Measurements from ENCODE around the gene C10orf88. TPM values are rescaled to one million over a fixed set of nuclear protein-coding genes. Genes with fewer than 3 reads are reported as not detected.

Gene C10orf88
- total and polyA plus RNA-seq, 9 of the 15 experiments (the other 6 are each of a cell fraction or from before 2014, with no cell fraction given) = 2.5 to 9.6 (median 7.5) TPM

DNA sequence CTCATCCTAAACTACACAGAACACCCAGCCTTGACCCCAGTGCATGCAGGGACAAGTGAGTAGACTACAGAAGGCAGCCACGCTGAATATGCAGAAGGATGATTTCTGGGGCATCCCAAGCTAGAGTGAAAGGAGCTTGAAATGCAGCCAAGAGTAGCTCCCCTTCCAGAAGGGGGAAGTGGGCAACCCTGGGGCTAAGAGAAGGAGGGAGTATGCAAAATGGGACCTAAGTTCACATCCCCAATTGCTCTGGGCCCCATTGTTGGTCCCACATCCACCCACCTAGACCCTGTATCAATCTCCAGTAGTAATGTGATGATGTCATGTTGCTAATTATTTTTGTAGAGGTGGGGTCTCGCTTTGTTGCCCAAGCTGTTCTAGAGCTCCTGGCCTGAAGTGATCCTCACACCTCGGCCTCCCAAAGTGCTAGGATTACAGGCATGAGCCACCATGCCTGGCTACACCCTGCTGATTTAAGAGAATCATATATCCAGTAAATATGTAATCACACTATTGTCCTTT is 20.6 kb upstream of the C10orf88 start:
- intact Hi-C loops (cut with micrococcal nuclease) (no loop called here), in situ Hi-C loops (cut with MboI) (no loop called here)
- Histone ChIP-seq H3K79me2 (ENCODE audit: control insufficient read depth, insufficient read depth, low read length) (no peaks in the 10 kb centered on the region), H3K9me3 (replicated peaks; ENCODE audit: control insufficient read depth, insufficient read depth, low read depth, low read length) (no peaks in the 10 kb centered on the region), H3K4me3 (no peak overlapping the region), H3K9ac (ENCODE audit: insufficient read depth in 1 of 2, low read depth in 2 of 2, low read length in 2 of 2) (no peak overlapping the region), H4K20me1 (replicated peaks; ENCODE audit: control insufficient read depth, insufficient read depth, low read length) (no peaks in the 10 kb centered on the region), H3K27ac (ENCODE audit: extremely low read depth, low read depth, low read length) (no peak overlapping the region), H3K4me1 (replicated peaks in 1 of 2; ENCODE audit: control insufficient read depth in 2 of 2, insufficient read depth in 2 of 2, low read length in 2 of 2) (peaks cover 0 to 5% of the 10 kb centered on the region in 2 experiments; a peak in 2 of 5 replicates), H3K4me2 (ENCODE audit: insufficient read depth, low read length) (no peak overlapping the region), H3K27me3 (ENCODE audit: control insufficient read depth in 2 of 2, insufficient read depth in 2 of 2, low read length in 2 of 2) (no peaks in the 10 kb centered on the region), H2AFZ (ENCODE audit: low read depth, low read length) (no peak overlapping the region), H3K36me3 (ENCODE audit: control insufficient read depth, insufficient read depth, low read length) (no peaks in the 10 kb centered on the region), H3K9me1 (ENCODE audit: control insufficient read depth, insufficient read depth, low read length) (no peaks in the 10 kb centered on the region)
- DNase-seq (ENCODE audit: extremely low read depth in 1 of 4, low spot score in 3 of 4) (no peak), FAIRE-seq (no peak), ATAC-seq (no peak)
- ChIA-PET CTCF (ENCODE audit: low intra/inter-chr PET ratio) (no interaction called here), POLR2A (no interaction called here)
- 59% methylated on average over 3 of the region's 3 CpGs for WGBS (ENCODE audit: insufficient coverage, low coverage, missing lambda C conversion rate)
- BruUV-seq (replicated peaks) = no TSS peak
- no peak for TF ChIP-seq ZSCAN32 (CRISPR knock-in tag; IDR thresholded peaks at IDR 0.05)
- no peak for TF ChIP-seq HSF4 (CRISPR knock-in tag; IDR thresholded peaks at IDR 0.05; ENCODE audit: borderline replicate concordance)
- TF ChIP-seq, protein P1, sequence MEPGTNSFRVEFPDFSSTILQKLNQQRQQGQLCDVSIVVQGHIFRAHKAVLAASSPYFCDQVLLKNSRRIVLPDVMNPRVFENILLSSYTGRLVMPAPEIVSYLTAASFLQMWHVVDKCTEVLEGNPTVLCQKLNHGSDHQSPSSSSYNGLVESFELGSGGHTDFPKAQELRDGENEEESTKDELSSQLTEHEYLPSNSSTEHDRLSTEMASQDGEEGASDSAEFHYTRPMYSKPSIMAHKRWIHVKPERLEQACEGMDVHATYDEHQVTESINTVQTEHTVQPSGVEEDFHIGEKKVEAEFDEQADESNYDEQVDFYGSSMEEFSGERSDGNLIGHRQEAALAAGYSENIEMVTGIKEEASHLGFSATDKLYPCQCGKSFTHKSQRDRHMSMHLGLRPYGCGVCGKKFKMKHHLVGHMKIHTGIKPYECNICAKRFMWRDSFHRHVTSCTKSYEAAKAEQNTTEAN (CRISPR knock-in tag; IDR thresholded peaks at IDR 0.05) = no peak
- TF ChIP-seq TEAD2 (tag; IDR thresholded peaks at IDR 0.05) = no peak
- TF ChIP-seq BRD4 (IDR thresholded peaks at IDR 0.05) = no peak
- no peak for TF ChIP-seq CBFA2T3 (IDR thresholded peaks at IDR 0.05)
- no peak for TF ChIP-seq NFYB (IDR thresholded peaks at IDR 0.05; ENCODE audit: extremely low read depth, insufficient read length)
- TF ChIP-seq TAF9B (IDR thresholded peaks at IDR 0.05; ENCODE audit: partially characterized antibody) = no peak
- TF ChIP-seq ASH1L (IDR thresholded peaks at IDR 0.05; ENCODE audit: borderline replicate concordance, low read depth, partially characterized antibody) = no peak
- no peak for TF ChIP-seq ZNF551 (CRISPR knock-in tag; IDR thresholded peaks at IDR 0.05)
- TF ChIP-seq E2F3 (CRISPR knock-in tag; IDR thresholded peaks at IDR 0.05) = no peak
- no peak for TF ChIP-seq LARP7 (IDR thresholded peaks at IDR 0.05)
